GOT3 (cell line): ENCODE results near the gene MUS81.
"Not testable (repeated sequence)": the region's sequence is repeated elsewhere in the genome, so short reads cannot be mapped to it uniquely, and the experiment has no call there.

Experiments used
- DNase-seq: peaks from one replicate; lab custom pipeline; 2025; ENCODE audit warnings: mixed read lengths; lab: John Stamatoyannopoulos, UW

MUS81 gene

GRCh38 chr11:65873318-65874156, 13.3 kb downstream of the MUS81 start:
- DNase-seq: peak; percentile 73

GRCh38 chr11:65879617-65880016, 19.4 kb downstream of the MUS81 start, which contains the start of gene CTSW:
Gene CTSW (plus strand): TSS chr11:65879837. CDS start chr11:65879855, 18 bp downstream.
- no peak for DNase-seq

- no peak for DNase-seq
These were observed 19.8 kb downstream of the MUS81 start for GRCh38 chr11:65880027-65880426.

GRCh38 chr11:65880844-65881421, 20.7 kb downstream of the MUS81 start:
- no peak for DNase-seq

GRCh38 chr11:65882120-65883057, 22.2 kb downstream of the MUS81 start:
- no peak for DNase-seq

GRCh38 chr11:65883058-65883761, 23.0 kb downstream of the MUS81 start:
- no peak for DNase-seq

- no peak for DNase-seq
These were observed 23.8 kb downstream of the MUS81 start for GRCh38 chr11:65883786-65884715.

- DNase-seq: no peak
These were observed 24.5 kb downstream of the MUS81 start for GRCh38 chr11:65884716-65885092.

GRCh38 chr11:65885231-65885630, 25.0 kb downstream of the MUS81 start:
- DNase-seq: no peak

GRCh38 chr11:65885808-65886536, 25.7 kb downstream of the MUS81 start:
- DNase-seq: no peak

GRCh38 chr11:65886826-65887722, 26.8 kb downstream of the MUS81 start:
- DNase-seq: no peak

- DNase-seq: no peak
These were observed 27.5 kb downstream of the MUS81 start for GRCh38 chr11:65887723-65888162.

GRCh38 chr11:65888163-65888814, 28.1 kb downstream of the MUS81 start, which contains the start of gene FIBP:
Gene FIBP (minus strand): TSS chr11:65888471. CDS start chr11:65888418, 53 bp downstream.
- peak; percentile 74 for DNase-seq

GRCh38 chr11:65890324-65891218, 30.3 kb downstream of the MUS81 start, which contains the start of gene CCDC85B:
Gene CCDC85B (plus strand): TSS chr11:65890673. CDS start chr11:65890784, 111 bp downstream.
- DNase-seq: peak; percentile 84

- no peak for DNase-seq
These were observed 31.2 kb downstream of the MUS81 start for GRCh38 chr11:65891219-65892136.

- not testable (repeated sequence) for DNase-seq
These were observed 31.9 kb downstream of the MUS81 start for GRCh38 chr11:65892137-65892540.
